H1 (cell line): ENCODE measurements around the gene CHD1. TPM values are rescaled to one million over a fixed set of nuclear protein-coding genes. Genes with fewer than 3 reads are reported as not detected.

Experiments used
- CTCF ChIA-PET: fragments of 300-600 bp; sonication (Branson Sonifier 250); formaldehyde crosslinking; loops from one replicate; lab custom pipeline; 2021; ENCODE audit not compliant: partially characterized antibody; lab: Charles Lee
- POLR2A ChIA-PET: fragments of 300-600 bp; sonication (Branson Sonifier 250); formaldehyde crosslinking; loops from one replicate; lab custom pipeline; 2021; ENCODE audit warnings: inconsistent platforms; ENCODE audit not compliant: partially characterized antibody; lab: Charles Lee
- DNase-seq, 2 experiments: peaks; one replicate each; pipeline versions ENCODE4 v3.0.0 to v3.0.0-alpha.2; 2010 to 2022; ENCODE audit warnings: low spot score in 2 of 2, low read depth in 1 of 2, mixed read lengths in 1 of 2
- FAIRE-seq: peaks from 2 replicates; lab custom pipeline; 2011; peaks lifted over from hg19 to GRCh38; lab: Jason Lieb, UNC
- H2AFZ ChIP-seq: 2 replicates; pipeline ENCODE4 v1.8.1; 2012; ENCODE audit warnings: low read length, inconsistent platforms
- H2AK5ac ChIP-seq: 2 replicates; pipeline ENCODE4 v1.6.1; 2013; ENCODE audit warnings: low read depth, low read length
- H2BK120ac ChIP-seq: replicated peaks from 2 replicates; pipeline ENCODE3; 2013; ENCODE audit warnings: low read depth, low read length, inconsistent platforms
- H2BK12ac ChIP-seq: 2 replicates; pipeline ENCODE4 v1.6.1; 2013; ENCODE audit warnings: low read depth, low read length
- H2BK15ac ChIP-seq: 2 replicates; pipeline ENCODE4 v1.6.1; 2013; ENCODE audit warnings: low read length
- H2BK20ac ChIP-seq: 2 replicates; pipeline ENCODE4 v1.6.1; 2013; ENCODE audit warnings: low read length
- H2BK5ac ChIP-seq: 2 replicates; pipeline ENCODE4 v1.6.1; 2013; ENCODE audit warnings: low read depth, low read length
- H3K14ac ChIP-seq: 2 replicates; pipeline ENCODE4 v1.6.1; 2013; ENCODE audit warnings: inconsistent platforms; ENCODE audit not compliant: insufficient read length
- H3K18ac ChIP-seq: 2 replicates; pipeline ENCODE4 v1.6.1; 2013; ENCODE audit warnings: low read length; ENCODE audit errors: extremely low read depth
- H3K23ac ChIP-seq: 2 replicates; pipeline ENCODE4 v1.6.1; 2013; ENCODE audit warnings: inconsistent platforms; ENCODE audit not compliant: insufficient read length
- H3K23me2 ChIP-seq: 2 replicates; pipeline ENCODE4 v1.6.1; 2013; ENCODE audit warnings: low read depth, low read length
- H3K27ac ChIP-seq: 2 replicates; pipeline ENCODE4 v1.6.1; 2011; ENCODE audit warnings: low read depth, low read length, inconsistent platforms
- H3K27me3 ChIP-seq, 4 experiments: replicated peaks in 1 of 4; 1 replicate in 1 of 4; 2 replicates in 3 of 4; pipeline versions ENCODE4 v1.6.1 to v1.8.1; 2011 to 2013; ENCODE audit warnings: low read length in 3 of 4, mild to moderate bottlenecking in 3 of 4, inconsistent platforms in 2 of 4, mixed read lengths in 2 of 4, moderate library complexity in 1 of 4; ENCODE audit not compliant: control insufficient read depth in 3 of 4, insufficient read depth in 3 of 4; ENCODE audit errors: extremely low read depth in 1 of 4
- H3K36me3 ChIP-seq, 4 experiments: 2 replicates each; pipeline versions ENCODE4 v1.6.1 to v1.8.1; 2011 to 2013; ENCODE audit warnings: mild to moderate bottlenecking in 4 of 4, low read length in 3 of 4, moderate library complexity in 2 of 4, control low read depth in 1 of 4, inconsistent platforms in 1 of 4; ENCODE audit not compliant: insufficient read depth in 4 of 4, control insufficient read depth in 2 of 4
- H3K4ac ChIP-seq: replicated peaks from 2 replicates; pipeline ENCODE3; 2013; ENCODE audit warnings: low read length, low read depth, mixed read lengths, inconsistent platforms; ENCODE audit not compliant: insufficient read length
- H3K4me1 ChIP-seq, 4 experiments: replicated peaks in 1 of 4; 1 replicate in 1 of 4; 2 replicates in 3 of 4; pipeline versions ENCODE4 v1.6.1 to v1.8.1; 2011 to 2013; ENCODE audit warnings: low read length in 3 of 4, inconsistent platforms in 2 of 4, mixed read lengths in 1 of 4; ENCODE audit not compliant: insufficient read depth in 4 of 4, control insufficient read depth in 3 of 4
- H3K4me2 ChIP-seq, 2 experiments: 2 replicates each; pipeline versions ENCODE4 v1.6.1 to v1.8.1; 2011 to 2013; ENCODE audit warnings: low read depth in 2 of 2, low read length in 2 of 2, control low read depth in 1 of 2, inconsistent platforms in 1 of 2, mild to moderate bottlenecking in 1 of 2; ENCODE audit not compliant: insufficient read depth in 1 of 2
- H3K4me3 ChIP-seq, 4 experiments: fragments of 200-600, 300-600 bp in 1 of 4; sonication (generic), shearing (Covaris generic), sonication (Bioruptor Twin) in 1 of 4; 2 replicates each; pipeline versions ENCODE4 v1.5.1 to v1.8.1; 2011 to 2016; ENCODE audit warnings: low read length in 4 of 4, low read depth in 3 of 4, control low read depth in 2 of 4, inconsistent platforms in 2 of 4, mild to moderate bottlenecking in 2 of 4, mixed read lengths in 1 of 4, moderate library complexity in 1 of 4; ENCODE audit not compliant: insufficient read depth in 2 of 4; ENCODE audit errors: extremely low read depth in 1 of 4
- H3K56ac ChIP-seq: replicated peaks from 2 replicates; pipeline ENCODE3; 2013; ENCODE audit warnings: low read depth, mild to moderate bottlenecking, mixed read lengths, low read length, inconsistent platforms; ENCODE audit not compliant: insufficient read length
- H3K79me1 ChIP-seq: 2 replicates; pipeline ENCODE4 v1.6.1; 2013; ENCODE audit warnings: low read depth, low read length, control low read depth
- H3K79me2 ChIP-seq, 2 experiments: 2 replicates each; pipeline versions ENCODE4 v1.6.1 to v1.8.1; 2012 to 2013; ENCODE audit warnings: low read length in 2 of 2, mild to moderate bottlenecking in 2 of 2, inconsistent platforms in 1 of 2; ENCODE audit not compliant: insufficient read depth in 2 of 2, control insufficient read depth in 1 of 2
- H3K9ac ChIP-seq, 4 experiments: replicated peaks in 1 of 4; 1 replicate in 1 of 4; 2 replicates in 3 of 4; pipeline versions ENCODE4 v1.6.1 to v1.8.1; 2011 to 2013; ENCODE audit warnings: low read depth in 3 of 4, low read length in 3 of 4, control low read depth in 2 of 4, mild to moderate bottlenecking in 2 of 4, moderate library complexity in 2 of 4, inconsistent platforms in 1 of 4; ENCODE audit errors: extremely low read depth in 1 of 4
- H3K9me3 ChIP-seq, 2 experiments: 2 replicates each; pipeline versions ENCODE4 v1.6.1 to v1.8.1; 2012 to 2013; ENCODE audit warnings: mild to moderate bottlenecking in 2 of 2, moderate library complexity in 2 of 2, control low read depth in 1 of 2, inconsistent platforms in 1 of 2, low read depth in 1 of 2, low read length in 1 of 2, mixed read lengths in 1 of 2; ENCODE audit not compliant: insufficient read depth in 2 of 2
- H4K20me1 ChIP-seq, 2 experiments: replicated peaks in 1 of 2; 2 replicates each; pipeline versions ENCODE3 to v1.8.1; 2011 to 2013; ENCODE audit warnings: inconsistent platforms in 2 of 2, low read length in 2 of 2, mild to moderate bottlenecking in 1 of 2; ENCODE audit not compliant: insufficient read depth in 2 of 2, control insufficient read depth in 1 of 2
- H4K5ac ChIP-seq: 2 replicates; pipeline ENCODE4 v1.6.1; 2013; ENCODE audit warnings: low read length, low read depth, mixed read lengths, inconsistent platforms; ENCODE audit not compliant: insufficient read length
- H4K8ac ChIP-seq: 2 replicates; pipeline ENCODE4 v1.8.0; 2013; ENCODE audit warnings: mild to moderate bottlenecking, moderate library complexity, low read length, inconsistent platforms; ENCODE audit not compliant: insufficient read depth; ENCODE audit errors: extremely low read depth
- H4K91ac ChIP-seq: replicated peaks from 2 replicates; pipeline ENCODE3; 2013; ENCODE audit warnings: low read length, mixed read lengths, inconsistent platforms; ENCODE audit not compliant: insufficient read length
- CHD2 ChIP-seq: IDR thresholded peaks from 2 replicates; pipeline ENCODE4 v1.6.1; 2012; ENCODE audit warnings: low read length, improper control_type of control experiment
- SP1 ChIP-seq: IDR thresholded peaks from 2 replicates; pipeline ENCODE4 v1.6.1; 2011; ENCODE audit warnings: low read depth, low read length
- TAF7 ChIP-seq: optimal IDR thresholded peaks from 2 replicates; pipeline ENCODE3; 2011; ENCODE audit warnings: low read depth, mild to moderate bottlenecking, inconsistent platforms, low read length, moderate library complexity, borderline replicate concordance
- ZNF274 ChIP-seq: IDR thresholded peaks from 2 replicates; pipeline ENCODE4 v1.7.0; 2012; ENCODE audit warnings: low read length, borderline replicate concordance; ENCODE audit errors: extremely low read depth
- WGBS, 2 experiments: shearing (Covaris generic) in 1 of 2; methylation state at CpG; one replicate each; pipeline versions ENCODE4 v1.1.6 to v1.1.7; 2013 to 2015; ENCODE audit warnings: low lambda C conversion rate in 2 of 2, mixed read lengths in 2 of 2, inconsistent platforms in 1 of 2, low coverage in 1 of 2, missing lambda C conversion rate in 1 of 2; ENCODE audit not compliant: insufficient replicate concordance in 2 of 2, insufficient coverage in 1 of 2, insufficient read length in 1 of 2; ENCODE audit errors: extremely low coverage in 1 of 2, missing lambda C conversion rate in 1 of 2; 5-methylcytosine and 5-hydroxymethylcytosine counted together
- polyA plus RNA-seq, 7 experiments: library from polyadenylated mRNA; depleted of rRNA in 3 of 7; stranded (reverse) in 5 of 7; unstranded in 2 of 7; fragments of >200 nt in 5 of 7; fragments of 200-250 nt in 2 of 7; gene quantifications; 1 replicate in 5 of 7; 2 replicates in 1 of 7; 4 replicates in 1 of 7; pipeline versions ENCODE4 v1.2.1 to v1.2.3, GENCODE V29; 2011 to 2013; ENCODE audit warnings: missing spikeins in 2 of 7, mixed read lengths in 2 of 7
- total RNA-seq: library from RNA; stranded (reverse); fragmentation: NEBNext Ultra II Directional; extraction: Animal tissue kit (Norgen Biotek cat#: 25700); gene quantifications from 2 replicates; pipeline ENCODE4 v1.2.1, GENCODE V29; 2021
- TF ChIP-seq, protein P1 (sequence below): IDR thresholded peaks from 2 replicates; pipeline ENCODE4 v1.6.1; 2012; ENCODE audit warnings: inconsistent platforms

Gene CHD1
- total and polyA plus RNA-seq, 2 of the 8 experiments (the other 6 are each of a cell fraction or from before 2014, with no cell fraction given) = 15.6 to 53.0 TPM

DNA sequence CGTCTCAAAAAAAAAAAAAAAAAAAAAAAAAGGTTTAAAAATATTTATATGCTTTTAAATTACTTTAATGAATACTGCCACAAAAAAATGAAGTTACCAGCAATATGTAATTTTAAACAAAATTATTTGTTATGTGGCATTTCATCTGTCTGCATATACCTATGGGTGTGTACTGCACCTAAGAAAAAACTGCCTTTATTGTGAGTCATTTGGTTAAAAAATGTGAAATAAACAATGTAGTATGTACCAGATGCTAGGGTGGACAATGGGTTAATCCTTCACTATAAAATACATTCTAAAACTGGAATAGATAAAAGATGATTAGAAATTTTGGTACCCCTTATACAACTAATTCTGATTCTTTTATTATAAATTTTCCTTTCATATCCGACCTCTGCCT is 12.3 kb downstream of the CHD1 start:
- H3K4me1 ChIP-seq = peaks cover 0 to under 1% (median 0%) of the 10 kb centered on the region in 4 experiments; a peak in 1 of 7 replicates
- H4K8ac ChIP-seq = no peak overlapping the region
- H3K79me2 ChIP-seq = peaks cover 0 to 96% of the 10 kb centered on the region in 2 experiments
- H3K27me3 ChIP-seq = no peaks in the 10 kb centered on the region
- no peak overlapping the region for H3K18ac ChIP-seq
- H3K56ac ChIP-seq = no peak overlapping the region
- H4K91ac ChIP-seq = no peak overlapping the region
- no peak for FAIRE-seq
- CTCF ChIA-PET = interaction anchor here (2.5 kb wide), 1 partner anchor 116 kb away, joined by 10 read pairs; no protein-coding TSS in a partner anchor
- no peak overlapping the region for H2BK120ac ChIP-seq
- H2BK12ac ChIP-seq = no peak overlapping the region
- no peaks in the 10 kb centered on the region; the same call in 1 of the 2 replicates for H3K79me1 ChIP-seq
- no peak overlapping the region for H3K4me3 ChIP-seq
- H2BK15ac ChIP-seq = no peak overlapping the region
- H3K9ac ChIP-seq = no peak overlapping the region
- no peak overlapping the region for H2BK5ac ChIP-seq
- no peaks in the 10 kb centered on the region for H3K9me3 ChIP-seq
- H3K27ac ChIP-seq = no peak overlapping the region
- WGBS, 2 experiments = 0% methylated on average over 1 of the region's 2 CpGs; no CpG with 5 or more reads in 1 of the 2 experiments
- no peak overlapping the region for H2BK20ac ChIP-seq
- H2AK5ac ChIP-seq = no peak overlapping the region
- no peak overlapping the region for H3K4me2 ChIP-seq
- H3K4ac ChIP-seq = no peak overlapping the region
- DNase-seq = no peak
- POLR2A ChIA-PET = interaction anchor here (2.7 kb wide), 1 partner anchor 11 kb away, joined by 12 read pairs; the partner anchor contains the start of gene CHD1
- no peaks in the 10 kb centered on the region for H3K23me2 ChIP-seq
- H3K23ac ChIP-seq = no peak overlapping the region
- no peak overlapping the region for H2AFZ ChIP-seq
- peaks cover 0 to 50% (median 6%) of the 10 kb centered on the region in 4 experiments; a peak in 5 of 8 replicates for H3K36me3 ChIP-seq
- H4K20me1 ChIP-seq = peaks cover 2 to 9% of the 10 kb centered on the region in 2 experiments
- H4K5ac ChIP-seq = no peak overlapping the region
- no peak overlapping the region for H3K14ac ChIP-seq
- TF ChIP-seq, protein P1, sequence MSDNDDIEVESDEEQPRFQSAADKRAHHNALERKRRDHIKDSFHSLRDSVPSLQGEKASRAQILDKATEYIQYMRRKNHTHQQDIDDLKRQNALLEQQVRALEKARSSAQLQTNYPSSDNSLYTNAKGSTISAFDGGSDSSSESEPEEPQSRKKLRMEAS = no peak
- TF ChIP-seq ZNF274 = no peak
- no peak for TF ChIP-seq TAF7
- no peak for TF ChIP-seq SP1
- no peak for TF ChIP-seq CHD2
